ENCODE results near the gene SNX18. TPM values are rescaled to one million over a fixed set of nuclear protein-coding genes. Genes with fewer than 3 reads are reported as not detected.

SNX18 gene
- total and polyA plus RNA-seq, 7 donors = 3.9 to 13.0 (median 9.1) TPM

DNA sequence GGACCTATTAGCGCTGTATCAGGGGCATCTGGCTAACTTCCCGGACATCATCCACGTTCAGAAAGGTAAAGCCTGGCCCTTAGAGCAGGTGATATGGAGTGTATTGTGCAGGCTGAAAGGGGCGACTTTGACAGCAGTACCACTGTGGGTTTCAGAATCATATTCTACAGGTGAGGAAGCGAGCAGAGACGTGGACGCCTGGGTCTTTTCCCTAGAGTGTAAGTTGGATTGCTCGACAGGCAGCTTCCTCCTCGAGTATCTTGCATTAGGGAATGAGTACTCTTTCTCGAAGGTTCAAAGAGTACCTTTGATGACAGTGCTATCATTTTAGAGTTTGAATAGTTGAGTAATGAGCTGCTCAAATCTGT lies 1.9 kb downstream of the SNX18 start:
- DNase-seq = no peak
- Histone ChIP-seq H3K36me3 (ENCODE audit: insufficient read depth in 1 of 2, low read depth in 1 of 2) (no peaks in the 10 kb centered on the region), H3K27ac (peak overlapping the region; percentile 53), H3K4me3 (peak overlapping the region; percentile 99), H3K9me3 (no peaks in the 10 kb centered on the region), H3K27me3 (ENCODE audit: insufficient read depth in 3 of 3, low read length in 2 of 3) (no peaks in the 10 kb centered on the region), H3K4me1 (peaks cover 47% of the 10 kb centered on the region)
- 50 to 56% (median 50%) methylated on average over 10 of the region's 10 CpGs for WGBS, 3 donors
- ATAC-seq = no peak
- intact Hi-C loops (cut with DNase I) = loop anchor here in 1 of 2 donors (5.0 to 10.0 kb wide), 2 partner anchors 238 to 625 kb away; no protein-coding TSS in a partner anchor
- TF ChIP-seq, protein P1, sequence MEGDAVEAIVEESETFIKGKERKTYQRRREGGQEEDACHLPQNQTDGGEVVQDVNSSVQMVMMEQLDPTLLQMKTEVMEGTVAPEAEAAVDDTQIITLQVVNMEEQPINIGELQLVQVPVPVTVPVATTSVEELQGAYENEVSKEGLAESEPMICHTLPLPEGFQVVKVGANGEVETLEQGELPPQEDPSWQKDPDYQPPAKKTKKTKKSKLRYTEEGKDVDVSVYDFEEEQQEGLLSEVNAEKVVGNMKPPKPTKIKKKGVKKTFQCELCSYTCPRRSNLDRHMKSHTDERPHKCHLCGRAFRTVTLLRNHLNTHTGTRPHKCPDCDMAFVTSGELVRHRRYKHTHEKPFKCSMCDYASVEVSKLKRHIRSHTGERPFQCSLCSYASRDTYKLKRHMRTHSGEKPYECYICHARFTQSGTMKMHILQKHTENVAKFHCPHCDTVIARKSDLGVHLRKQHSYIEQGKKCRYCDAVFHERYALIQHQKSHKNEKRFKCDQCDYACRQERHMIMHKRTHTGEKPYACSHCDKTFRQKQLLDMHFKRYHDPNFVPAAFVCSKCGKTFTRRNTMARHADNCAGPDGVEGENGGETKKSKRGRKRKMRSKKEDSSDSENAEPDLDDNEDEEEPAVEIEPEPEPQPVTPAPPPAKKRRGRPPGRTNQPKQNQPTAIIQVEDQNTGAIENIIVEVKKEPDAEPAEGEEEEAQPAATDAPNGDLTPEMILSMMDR (IDR thresholded peaks at IDR 0.05) = no peak

DNA sequence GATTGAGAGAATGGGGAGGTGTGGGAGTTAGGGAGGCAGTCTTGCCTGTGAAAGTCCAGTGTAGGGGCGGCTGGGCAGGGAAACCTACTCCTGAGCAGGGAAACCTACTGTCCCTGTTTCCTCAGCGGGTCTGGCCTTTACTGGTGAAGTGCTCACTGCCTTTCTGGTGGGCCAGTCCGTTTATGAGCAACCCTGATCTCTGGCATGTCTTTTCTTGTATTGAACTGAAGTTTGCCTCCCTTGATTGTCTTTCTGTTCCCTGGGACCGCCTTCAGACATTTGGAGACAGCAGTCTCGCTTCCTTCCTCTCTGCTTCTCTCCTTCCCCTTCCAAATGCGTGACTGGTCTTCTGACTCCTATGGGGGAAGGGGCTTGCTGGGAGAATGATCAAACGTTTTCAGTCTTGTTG lies 2.9 kb downstream of the SNX18 start:
- ATAC-seq = no peak
- TF ChIP-seq, protein P1 (IDR thresholded peaks at IDR 0.05) = no peak
- Histone ChIP-seq H3K4me3 (peak overlapping the region; percentile 99), H3K27ac (peak overlapping the region; percentile 53), H3K36me3 (ENCODE audit: insufficient read depth in 1 of 2, low read depth in 1 of 2) (no peaks in the 10 kb centered on the region), H3K4me1 (peaks cover 56% of the 10 kb centered on the region), H3K9me3 (no peaks in the 10 kb centered on the region), H3K27me3 (ENCODE audit: insufficient read depth in 3 of 3, low read length in 2 of 3) (no peaks in the 10 kb centered on the region)
- 5 to 17% (median 5%) methylated on average over 7 of the region's 7 CpGs for WGBS, 3 donors
- no peak for DNase-seq
- intact Hi-C loops (cut with DNase I) = no loop called here

DNA sequence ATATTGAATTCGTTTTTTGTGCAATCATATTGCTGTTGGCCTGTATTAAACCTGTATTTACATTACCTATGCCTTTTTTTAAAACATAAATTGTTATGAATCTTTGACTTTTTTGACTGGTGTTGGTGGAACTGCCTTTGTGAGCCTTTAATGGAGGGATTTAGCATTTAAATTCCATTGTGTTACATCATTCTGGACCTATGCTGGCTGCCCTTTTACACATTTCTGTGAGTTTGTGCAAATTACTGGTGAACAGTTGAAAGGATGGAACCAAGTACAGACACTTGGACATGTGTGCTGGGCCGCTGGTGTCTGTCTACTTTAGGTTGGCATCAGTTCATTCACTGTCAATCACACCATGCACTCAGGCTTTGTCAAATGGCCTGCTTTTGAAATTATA lies 3.4 kb downstream of the SNX18 start:
- H3K36me3 ChIP-seq (ENCODE audit: insufficient read depth in 1 of 2, low read depth in 1 of 2) = no peaks in the 10 kb centered on the region
- intact Hi-C loops (cut with DNase I) = no loop called here
- H3K9me3 ChIP-seq = no peaks in the 10 kb centered on the region
- H3K4me1 ChIP-seq = peaks cover 61% of the 10 kb centered on the region
- H3K27me3 ChIP-seq (ENCODE audit: insufficient read depth in 3 of 3, low read length in 2 of 3) = no peaks in the 10 kb centered on the region
- peak overlapping the region; percentile 53 for H3K27ac ChIP-seq
- DNase-seq = no peak
- peak overlapping the region; percentile 99 for H3K4me3 ChIP-seq
- no peak for ATAC-seq
- 29 to 54% (median 42%) methylated on average over 2 of the region's 2 CpGs for WGBS, 3 donors
- TF ChIP-seq, protein P1 (IDR thresholded peaks at IDR 0.05) = no peak

DNA sequence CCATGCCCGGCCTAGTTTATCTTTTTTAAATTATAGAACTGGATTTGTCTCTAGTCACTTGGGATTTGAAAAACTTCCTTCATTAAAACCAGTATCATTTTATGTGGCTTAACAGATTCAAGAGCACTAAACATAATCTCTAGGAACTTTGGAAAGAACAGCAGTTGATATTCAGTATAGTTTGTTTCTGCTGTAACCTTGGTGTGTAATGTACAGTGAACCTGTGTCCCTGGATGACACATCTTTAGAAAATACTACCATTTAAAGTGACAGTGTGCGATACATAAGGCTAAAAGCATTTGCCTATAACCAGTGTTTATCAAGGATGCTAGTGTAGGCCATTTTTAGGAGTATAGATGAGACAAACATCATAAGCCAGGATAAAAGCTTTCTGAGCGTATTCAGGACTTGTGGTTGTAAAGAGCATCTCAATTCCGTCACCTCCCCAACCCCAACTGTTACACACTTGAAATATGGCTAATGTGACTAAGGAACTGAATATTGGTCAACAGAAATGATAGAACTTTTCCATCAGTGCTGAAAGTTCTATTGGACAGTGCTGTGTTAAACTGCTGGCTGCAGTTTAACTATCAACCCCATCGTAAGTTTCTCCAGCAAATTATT lies 4.4 kb downstream of the SNX18 start:
- peak overlapping the region; percentile 99 for H3K4me3 ChIP-seq
- intact Hi-C loops (cut with DNase I) = no loop called here
- no peaks in the 10 kb centered on the region for H3K9me3 ChIP-seq
- DNase-seq = no peak
- H3K27ac ChIP-seq = no peak overlapping the region
- H3K4me1 ChIP-seq = peaks cover 66% of the 10 kb centered on the region
- no peaks in the 10 kb centered on the region for H3K36me3 ChIP-seq (ENCODE audit: insufficient read depth in 1 of 2, low read depth in 1 of 2)
- TF ChIP-seq, protein P1 (IDR thresholded peaks at IDR 0.05) = no peak
- ATAC-seq = no peak
- no peaks in the 10 kb centered on the region for H3K27me3 ChIP-seq (ENCODE audit: insufficient read depth in 3 of 3, low read length in 2 of 3)
- WGBS, 3 donors = 83 to 85% (median 84%) methylated on average over 5 of the region's 5 CpGs

DNA sequence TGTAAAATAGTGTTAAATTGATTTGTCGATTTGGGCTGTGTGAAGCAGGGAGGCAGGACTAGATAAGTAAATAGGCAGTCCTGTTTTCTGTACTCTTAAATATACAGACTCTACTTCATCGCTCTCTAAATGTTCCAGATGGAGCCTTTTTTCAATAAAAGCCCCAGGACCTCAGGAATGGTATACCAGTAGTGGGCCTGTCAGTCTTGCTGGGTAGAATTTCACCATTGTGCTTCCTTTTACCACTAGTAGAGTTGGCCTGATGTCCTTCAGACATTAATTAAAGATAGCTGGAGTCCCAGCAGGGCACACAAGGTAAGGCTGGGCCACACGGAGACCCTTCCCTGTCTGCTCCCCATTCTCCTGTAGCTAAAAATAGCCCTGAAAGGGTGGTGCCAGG lies 6.0 kb downstream of the SNX18 start:
- peaks cover 79% of the 10 kb centered on the region for H3K4me1 ChIP-seq
- TF ChIP-seq, protein P1 (IDR thresholded peaks at IDR 0.05) = no peak
- H3K4me3 ChIP-seq = peak overlapping the region; percentile 30
- H3K27ac ChIP-seq = peak overlapping the region; percentile 73
- 63 to 74% (median 63%) methylated on average over 3 of the region's 3 CpGs for WGBS, 3 donors
- H3K27me3 ChIP-seq (ENCODE audit: insufficient read depth in 3 of 3, low read length in 2 of 3) = no peaks in the 10 kb centered on the region
- intact Hi-C loops (cut with DNase I) = no loop called here
- ATAC-seq = peak in 1 of 4 donors; percentile 16
- no peaks in the 10 kb centered on the region for H3K9me3 ChIP-seq
- no peaks in the 10 kb centered on the region for H3K36me3 ChIP-seq (ENCODE audit: insufficient read depth in 1 of 2, low read depth in 1 of 2)
- DNase-seq = no peak
